Activated T-helper 2 cell treated with anti-CD3 and anti-CD28 coated beads, Interferon-gamma antibody, Interleukin-2, Interleukin-4, amounts not matched to agents 10 μg/mL and 5 μg/mL and 100 μg/mL, durations not matched to agents 14 hours and 24 hours and 36 hours (primary cell): ENCODE data around the gene HEG1. TPM values are rescaled to one million over a fixed set of nuclear protein-coding genes. Genes with fewer than 3 reads are reported as not detected.
"Not testable (repeated sequence)": the region's sequence is repeated elsewhere in the genome, so short reads cannot be mapped to it uniquely, and the experiment has no call there.

ENCODE experiments used
- DNase-seq: peaks from one replicate; pipeline ENCODE4 v3.0.0; 2021; ENCODE audit warnings: low spot score
- H3K27ac Mint-ChIP-seq: one replicate; pipeline ENCODE4 v1.8.0; 2021; ENCODE audit warnings: mixed read lengths
- H3K27me3 Mint-ChIP-seq: one replicate; pipeline ENCODE4 v1.8.0; 2021; ENCODE audit warnings: low read depth, mixed read lengths
- H3K36me3 Mint-ChIP-seq: one replicate; pipeline ENCODE4 v1.8.0; 2021; ENCODE audit warnings: low read depth, mixed read lengths
- H3K4me1 Mint-ChIP-seq: one replicate; pipeline ENCODE4 v1.8.0; 2021; ENCODE audit warnings: low read depth, mixed read lengths
- H3K4me3 Mint-ChIP-seq: one replicate; pipeline ENCODE4 v1.8.0; 2021; ENCODE audit warnings: low read depth, mild to moderate bottlenecking, moderate library complexity, mixed read lengths
- H3K9me3 Mint-ChIP-seq: one replicate; pipeline ENCODE4 v1.8.0; 2021; ENCODE audit warnings: mixed read lengths
- intact Hi-C: fragments of 100-400 bp; cut with micrococcal nuclease; formaldehyde crosslinking; loops from one replicate; pipeline ENCODE4 v1.15.1; 2023
- total RNA-seq: library from RNA; stranded (reverse); gene quantifications from 2 replicates; pipeline ENCODE4 v1.2.3, GENCODE V29; 2022

Gene HEG1
- total RNA-seq, 1 donor from 2014 or later, result 59.1 TPM

GRCh38 chr3:124962403-124962940 lies 93.3 kb downstream of the HEG1 start:
- Mint-ChIP-seq H3K9me3 (no peaks in the 10 kb centered on the region), H3K27me3 (peaks cover 15% of the 10 kb centered on the region), H3K27ac (no peak overlapping the region), H3K4me1 (no peaks in the 10 kb centered on the region), H3K4me3 (no peak overlapping the region), H3K36me3 (no peaks in the 10 kb centered on the region)
- intact Hi-C loops, result no loop called here
- DNase-seq, result no peak

GRCh38 chr3:124960698-124961097 lies 95.1 kb downstream of the HEG1 start:
- Mint-ChIP-seq H3K27me3 (peaks cover 18% of the 10 kb centered on the region), H3K9me3 (no peaks in the 10 kb centered on the region), H3K36me3 (no peaks in the 10 kb centered on the region), H3K4me3 (no peak overlapping the region), H3K27ac (no peak overlapping the region), H3K4me1 (no peaks in the 10 kb centered on the region)
- intact Hi-C loops, result no loop called here
- DNase-seq, result no peak

GRCh38 chr3:124960105-124960504 lies 95.7 kb downstream of the HEG1 start:
- Mint-ChIP-seq H3K9me3 (no peaks in the 10 kb centered on the region), H3K36me3 (no peaks in the 10 kb centered on the region), H3K27ac (no peak overlapping the region), H3K4me3 (no peak overlapping the region), H3K27me3 (peaks cover 21% of the 10 kb centered on the region), H3K4me1 (no peaks in the 10 kb centered on the region)
- no peak for DNase-seq
- intact Hi-C loops, result no loop called here

- intact Hi-C loops, H3K4me3 Mint-ChIP-seq, DNase-seq, H3K27ac Mint-ChIP-seq, H3K9me3 Mint-ChIP-seq, H3K4me1 Mint-ChIP-seq, H3K36me3 Mint-ChIP-seq: not testable (repeated sequence)
- H3K27me3 Mint-ChIP-seq, result peaks cover 32% of the 10 kb centered on the region
Observed at GRCh38 chr3:124957951-124958350, 97.8 kb downstream of the HEG1 start.

GRCh38 chr3:124952282-124952855 lies 103.4 kb downstream of the HEG1 start:
- H3K27me3 Mint-ChIP-seq, result peaks cover 30% of the 10 kb centered on the region
- H3K4me1 Mint-ChIP-seq, result no peaks in the 10 kb centered on the region
- no peak overlapping the region for H3K4me3 Mint-ChIP-seq
- H3K9me3 Mint-ChIP-seq, result no peaks in the 10 kb centered on the region
- intact Hi-C loops, result no loop called here
- no peaks in the 10 kb centered on the region for H3K36me3 Mint-ChIP-seq
- no peak overlapping the region for H3K27ac Mint-ChIP-seq
- no peak for DNase-seq

- DNase-seq, result no peak
- Mint-ChIP-seq H3K9me3 (no peaks in the 10 kb centered on the region), H3K4me1 (no peaks in the 10 kb centered on the region), H3K27me3 (peaks cover 27% of the 10 kb centered on the region), H3K36me3 (no peaks in the 10 kb centered on the region), H3K27ac (no peak overlapping the region), H3K4me3 (no peak overlapping the region)
- intact Hi-C loops, result no loop called here
Observed at GRCh38 chr3:124951511-124952281, 104.1 kb downstream of the HEG1 start.

- no peaks in the 10 kb centered on the region for H3K4me1 Mint-ChIP-seq
- H3K27me3 Mint-ChIP-seq, result peaks cover 26% of the 10 kb centered on the region
- DNase-seq, result no peak
- no peaks in the 10 kb centered on the region for H3K9me3 Mint-ChIP-seq
- H3K36me3 Mint-ChIP-seq, result no peaks in the 10 kb centered on the region
- H3K4me3 Mint-ChIP-seq, result no peak overlapping the region
- intact Hi-C loops, result no loop called here
- no peak overlapping the region for H3K27ac Mint-ChIP-seq
Observed at GRCh38 chr3:124950026-124950425, 105.8 kb downstream of the HEG1 start.

GRCh38 chr3:124942613-124943012 lies 113.2 kb downstream of the HEG1 start:
- no peaks in the 10 kb centered on the region for H3K9me3 Mint-ChIP-seq
- DNase-seq, result no peak
- intact Hi-C loops, result no loop called here
- H3K36me3 Mint-ChIP-seq, result no peaks in the 10 kb centered on the region
- H3K4me3 Mint-ChIP-seq, result no peak overlapping the region
- no peak overlapping the region for H3K27ac Mint-ChIP-seq
- H3K4me1 Mint-ChIP-seq, result no peaks in the 10 kb centered on the region
- peaks cover 20% of the 10 kb centered on the region for H3K27me3 Mint-ChIP-seq

GRCh38 chr3:124941771-124942170 lies 114.0 kb downstream of the HEG1 start:
- DNase-seq, result no peak
- no peaks in the 10 kb centered on the region for H3K36me3 Mint-ChIP-seq
- H3K4me3 Mint-ChIP-seq, result no peak overlapping the region
- H3K4me1 Mint-ChIP-seq, result no peaks in the 10 kb centered on the region
- no peaks in the 10 kb centered on the region for H3K9me3 Mint-ChIP-seq
- intact Hi-C loops, result no loop called here
- H3K27ac Mint-ChIP-seq, result no peak overlapping the region
- H3K27me3 Mint-ChIP-seq, result peaks cover 24% of the 10 kb centered on the region

- Mint-ChIP-seq H3K9me3 (no peaks in the 10 kb centered on the region), H3K27ac (no peak overlapping the region), H3K27me3 (peaks cover 26% of the 10 kb centered on the region), H3K4me1 (no peaks in the 10 kb centered on the region), H3K36me3 (no peaks in the 10 kb centered on the region), H3K4me3 (no peak overlapping the region)
- DNase-seq, result no peak
- intact Hi-C loops, result no loop called here
Observed at GRCh38 chr3:124939661-124940060, 116.1 kb downstream of the HEG1 start.

- H3K9me3 Mint-ChIP-seq, result no peaks in the 10 kb centered on the region
Observed at GRCh38 chr3:124938896-124939295, 116.9 kb downstream of the HEG1 start.

GRCh38 chr3:124937049-124937448 lies 118.7 kb downstream of the HEG1 start:
- no peak overlapping the region for H3K27ac Mint-ChIP-seq
- no peak for DNase-seq
- H3K4me1 Mint-ChIP-seq, result no peaks in the 10 kb centered on the region
- intact Hi-C loops, result no loop called here
- H3K27me3 Mint-ChIP-seq, result peaks cover 41% of the 10 kb centered on the region
- no peaks in the 10 kb centered on the region for H3K9me3 Mint-ChIP-seq
- no peak overlapping the region for H3K4me3 Mint-ChIP-seq
- H3K36me3 Mint-ChIP-seq, result no peaks in the 10 kb centered on the region

More at GRCh38 chr3:124938896-124939295, 116.9 kb downstream of the HEG1 start:
- intact Hi-C loops, result no loop called here
- no peaks in the 10 kb centered on the region for H3K36me3 Mint-ChIP-seq
- H3K4me1 Mint-ChIP-seq, result no peaks in the 10 kb centered on the region
- no peak for DNase-seq
- no peak overlapping the region for H3K4me3 Mint-ChIP-seq
- H3K27me3 Mint-ChIP-seq, result peaks cover 29% of the 10 kb centered on the region
- no peak overlapping the region for H3K27ac Mint-ChIP-seq

GRCh38 chr3:124935794-124936542 lies 119.8 kb downstream of the HEG1 start:
- intact Hi-C loops, result no loop called here
- H3K9me3 Mint-ChIP-seq, result no peaks in the 10 kb centered on the region
- DNase-seq, result no peak
- H3K27ac Mint-ChIP-seq, result no peak overlapping the region
- no peaks in the 10 kb centered on the region for H3K36me3 Mint-ChIP-seq
- H3K4me1 Mint-ChIP-seq, result no peaks in the 10 kb centered on the region
- H3K4me3 Mint-ChIP-seq, result no peak overlapping the region
- H3K27me3 Mint-ChIP-seq, result peaks cover 41% of the 10 kb centered on the region
